NT2/D1 (cell line): ENCODE results near the gene CEP112.

Experiments
- SUZ12 ChIP-seq: IDR thresholded peaks from 2 replicates; pipeline ENCODE4 v1.6.1; 2011; ENCODE audit not compliant: insufficient read length, insufficient read depth; ENCODE audit errors: extremely low read depth
- YY1 ChIP-seq: IDR thresholded peaks from 2 replicates; pipeline ENCODE4 v1.6.1; 2011; ENCODE audit not compliant: insufficient read length, insufficient read depth
- ZNF274 ChIP-seq: IDR thresholded peaks from 2 replicates; pipeline ENCODE4 v1.6.1; 2011; ENCODE audit warnings: mild to moderate bottlenecking, low read depth, low read length

GRCh38 chr17:66207936-66208335, 16.0 kb upstream of the CEP112 start:
- TF ChIP-seq YY1, result no peak
- TF ChIP-seq SUZ12, result no peak
- no peak for TF ChIP-seq ZNF274
